SK-N-SH (cell line): ENCODE results near the gene PHEX. TPM values are rescaled to one million over a fixed set of nuclear protein-coding genes. Genes with fewer than 3 reads are reported as not detected.

ENCODE experiments used
- CTCF ChIA-PET: fragments of 300-600, 350-600 bp; formaldehyde crosslinking; extraction: SDS; loops from one replicate; lab custom pipeline; 2021; lab: Yijun Ruan, JAX
- POLR2A ChIA-PET: fragments of 350-600 bp; sonication (Branson Sonifier 250); formaldehyde crosslinking; extraction: SDS; loops from one replicate; lab custom pipeline; 2020; ENCODE audit warnings: antibody characterized with exemption, inconsistent platforms; lab: Yijun Ruan, JAX
- DNase-seq: peaks from one replicate; pipeline ENCODE4 v3.0.0; 2012
- H2AFZ ChIP-seq: fragments of 200-600 bp; sonication (generic); 2 replicates; pipeline ENCODE4 v1.8.1; 2016; ENCODE audit warnings: antibody characterized with exemption, mild to moderate bottlenecking, low read depth
- H3F3A ChIP-seq: fragments of 200-600 bp; sonication (generic); replicated peaks from 2 replicates; pipeline ENCODE3; 2016; ENCODE audit warnings: antibody characterized with exemption, mild to moderate bottlenecking; ENCODE audit not compliant: insufficient read depth
- H3K27ac ChIP-seq, 2 experiments: fragments of 200-500 bp in 1 of 2; fragments of 200-600 bp in 1 of 2; sonication (Bioruptor generic) in 1 of 2; sonication (generic), shearing (Covaris generic) in 1 of 2; 2 replicates each; pipeline versions ENCODE4 v1.5.1 to v1.6.1; 2014 to 2016; ENCODE audit warnings: low read depth in 2 of 2, inconsistent platforms in 1 of 2, low read length in 1 of 2, mild to moderate bottlenecking in 1 of 2, mixed read lengths in 1 of 2
- H3K27me3 ChIP-seq: fragments of 200-600 bp; sonication (generic), shearing (Covaris generic); 2 replicates; pipeline ENCODE4 v1.6.1; 2016; ENCODE audit warnings: mixed run types; ENCODE audit not compliant: insufficient read depth
- H3K36me3 ChIP-seq, 2 experiments: fragments of 200-500 bp in 1 of 2; fragments of 200-600 bp in 1 of 2; sonication (Bioruptor generic) in 1 of 2; sonication (generic) in 1 of 2; replicated peaks in 1 of 2; 2 replicates each; pipeline versions ENCODE3 to v1.5.1; 2014 to 2016; ENCODE audit warnings: low read length in 1 of 2, mild to moderate bottlenecking in 1 of 2; ENCODE audit not compliant: insufficient read depth in 2 of 2, control insufficient read depth in 1 of 2
- H3K4me1 ChIP-seq, 2 experiments: fragments of 200-500 bp in 1 of 2; fragments of 200-600 bp in 1 of 2; sonication (Bioruptor generic) in 1 of 2; sonication (generic), shearing (Covaris generic) in 1 of 2; 2 replicates each; pipeline versions ENCODE4 v1.5.1 to v1.6.1; 2014 to 2016; ENCODE audit warnings: low read depth in 1 of 2, low read length in 1 of 2, mixed run types in 1 of 2; ENCODE audit not compliant: insufficient read depth in 2 of 2, control insufficient read depth in 1 of 2
- H3K4me2 ChIP-seq: fragments of 200-600 bp; sonication (generic), shearing (Covaris generic); 2 replicates; pipeline ENCODE4 v1.6.1; 2017; ENCODE audit warnings: mixed run types
- H3K4me3 ChIP-seq, 2 experiments: fragments of 200-500 bp in 1 of 2; fragments of 200-600 bp in 1 of 2; sonication (Bioruptor generic) in 1 of 2; sonication (generic), shearing (Covaris generic) in 1 of 2; 2 replicates each; pipeline versions ENCODE4 v1.5.1 to v1.8.1; 2014 to 2016; ENCODE audit warnings: low read depth in 2 of 2, inconsistent platforms in 1 of 2, low read length in 1 of 2, mild to moderate bottlenecking in 1 of 2, mixed read lengths in 1 of 2, moderate library complexity in 1 of 2
- H3K79me2 ChIP-seq: fragments of 200-600 bp; sonication (generic); 2 replicates; pipeline ENCODE4 v1.8.1; 2017; ENCODE audit warnings: mild to moderate bottlenecking; ENCODE audit not compliant: insufficient read depth
- H3K9ac ChIP-seq: fragments of 200-600 bp; sonication (generic); 2 replicates; pipeline ENCODE4 v1.6.1; 2017; ENCODE audit warnings: mixed run types
- H3K9me2 ChIP-seq: fragments of 200-600 bp; sonication (generic); 2 replicates; pipeline ENCODE4 v1.6.1; 2017; ENCODE audit warnings: mixed run types
- H3K9me3 ChIP-seq: fragments of 200-600 bp; sonication (generic); 2 replicates; pipeline ENCODE4 v1.6.1; 2017; ENCODE audit warnings: mixed run types, mild to moderate bottlenecking, moderate library complexity
- H4K20me1 ChIP-seq: fragments of 200-600 bp; sonication (generic); 2 replicates; pipeline ENCODE4 v1.6.1; 2017; ENCODE audit warnings: mild to moderate bottlenecking, mixed run types; ENCODE audit not compliant: insufficient read depth
- ELF1 ChIP-seq: IDR thresholded peaks from 2 replicates; pipeline ENCODE4 v1.4.0; 2012
- EP300 ChIP-seq, 2 experiments: IDR thresholded peaks; 2 replicates each; pipeline versions ENCODE4 v1.4.0 to v1.6.1; 2012; ENCODE audit warnings: borderline replicate concordance in 1 of 2, low read depth in 1 of 2, low read length in 1 of 2
- EZH2phosphoT487 ChIP-seq: fragments of 200-600 bp; sonication (generic); IDR thresholded peaks from 2 replicates; pipeline ENCODE4 v1.6.1; 2017; ENCODE audit warnings: low read depth, mixed run types, mild to moderate bottlenecking, antibody characterized with exemption, moderate library complexity, borderline replicate concordance
- FOSL2 ChIP-seq: IDR thresholded peaks from 2 replicates; pipeline ENCODE4 v1.4.0; 2012; ENCODE audit warnings: low read depth, mild to moderate bottlenecking, moderate library complexity, borderline replicate concordance
- FOXJ3 ChIP-seq: sonication (generic); formaldehyde crosslinking; IDR thresholded peaks from 2 replicates; pipeline ENCODE4 v1.5.1; 2020; ENCODE audit warnings: mild to moderate bottlenecking, missing genetic modification reagents
- GABPA ChIP-seq: IDR thresholded peaks from 2 replicates; pipeline ENCODE4 v1.4.0; 2012; ENCODE audit warnings: low read depth, mild to moderate bottlenecking
- MEF2A ChIP-seq: IDR thresholded peaks from 2 replicates; pipeline ENCODE4 v1.4.0; 2012; ENCODE audit warnings: low read depth, borderline replicate concordance
- NFIC ChIP-seq: IDR thresholded peaks from 2 replicates; pipeline ENCODE4 v1.4.0; 2012; ENCODE audit warnings: borderline replicate concordance
- NRF1 ChIP-seq: IDR thresholded peaks from 2 replicates; pipeline ENCODE4 v1.6.1; 2012; ENCODE audit warnings: low read depth, mild to moderate bottlenecking, low read length
- POLR2AphosphoS5 ChIP-seq: IDR thresholded peaks from 2 replicates; pipeline ENCODE4 v1.6.1; 2012; ENCODE audit warnings: low read depth, low read length
- RCOR1 ChIP-seq: fragments of 150-350 bp; IDR thresholded peaks from 2 replicates; pipeline ENCODE4 v1.6.1; 2017; ENCODE audit warnings: antibody characterized with exemption, low read length
- REST ChIP-seq: IDR thresholded peaks from 2 replicates; pipeline ENCODE4 v1.6.1; 2012; ENCODE audit warnings: mild to moderate bottlenecking, low read depth, low read length, moderate library complexity
- RFX5 ChIP-seq: IDR thresholded peaks from 2 replicates; pipeline ENCODE4 v1.6.1; 2012; ENCODE audit warnings: mild to moderate bottlenecking, improper control_type of control experiment, low read length
- RXRA ChIP-seq: IDR thresholded peaks from 2 replicates; pipeline ENCODE4 v1.4.0; 2012; ENCODE audit warnings: low read depth, mild to moderate bottlenecking, borderline replicate concordance
- SMC3 ChIP-seq: IDR thresholded peaks from 2 replicates; pipeline ENCODE4 v1.6.1; 2012; ENCODE audit warnings: low read depth, low read length, improper control_type of control experiment
- TAF1 ChIP-seq: IDR thresholded peaks from 2 replicates; pipeline ENCODE4 v1.6.1; 2012; ENCODE audit warnings: low read depth, mild to moderate bottlenecking, low read length, moderate library complexity, borderline replicate concordance
- USF1 ChIP-seq: IDR thresholded peaks from 2 replicates; pipeline ENCODE4 v1.4.0; 2012; ENCODE audit warnings: low read depth, borderline replicate concordance
- YY1 ChIP-seq: IDR thresholded peaks from 2 replicates; pipeline ENCODE4 v1.4.0; 2012; ENCODE audit warnings: low read depth, mild to moderate bottlenecking
- WGBS: methylation state at CpG from one replicate; pipeline ENCODE4 v1.1.6; 2017; ENCODE audit warnings: low lambda C conversion rate; 5-methylcytosine and 5-hydroxymethylcytosine counted together
- polyA plus RNA-seq, 3 experiments: library from polyadenylated mRNA; depleted of rRNA; stranded (reverse); fragments of >200 nt; gene quantifications; 2 replicates each; pipeline ENCODE4 v1.2.3, GENCODE V29; 2012
- TF ChIP-seq, protein P1 (sequence below): fragments of 150-350 bp; IDR thresholded peaks from 2 replicates; pipeline ENCODE4 v1.6.1; 2016; ENCODE audit warnings: mild to moderate bottlenecking, low read depth, low read length
- TF ChIP-seq, protein P2 (sequence below): IDR thresholded peaks from 2 replicates; pipeline ENCODE4 v1.4.0; 2012; ENCODE audit warnings: low read depth
- TF ChIP-seq, protein P3 (sequence below): fragments of 150-350 bp; IDR thresholded peaks from 2 replicates; pipeline ENCODE4 v1.6.1; 2017; ENCODE audit warnings: antibody characterized with exemption, low read length, low read depth, borderline replicate concordance

The PHEX gene
- polyA plus RNA-seq, 1 of the 3 experiments (the other 2 are of a cell fraction) = 0.35 TPM

GRCh38 chrX:22043872-22044271, 11.7 kb downstream of the PHEX start:
- Histone ChIP-seq H3K36me3 (no peaks in the 10 kb centered on the region), H2AFZ (no peak overlapping the region), H3K9ac (no peak overlapping the region), H3K4me1 (no peaks in the 10 kb centered on the region), H3K27me3 (no peaks in the 10 kb centered on the region), H3K4me2 (no peak overlapping the region), H4K20me1 (no peaks in the 10 kb centered on the region), H3K27ac (no peak overlapping the region), H3K4me3 (no peak overlapping the region), H3K9me3 (no peaks in the 10 kb centered on the region), H3K79me2 (no peaks in the 10 kb centered on the region), H3K9me2 (no peaks in the 10 kb centered on the region), H3F3A (peaks cover 5% of the 10 kb centered on the region)
- CTCF ChIA-PET = interaction anchor here (1.4 kb wide), 1 partner anchor 58 kb away, joined by 3 read pairs; no protein-coding TSS in a partner anchor
- no peak for DNase-seq
- 41% methylated on average over 4 of the region's 4 CpGs for WGBS
- no peak for TF ChIP-seq NRF1
- no peak for TF ChIP-seq SMC3
- TF ChIP-seq MEF2A = no peak
- no peak for TF ChIP-seq USF1
- no peak for TF ChIP-seq RFX5
- TF ChIP-seq, protein P1, sequence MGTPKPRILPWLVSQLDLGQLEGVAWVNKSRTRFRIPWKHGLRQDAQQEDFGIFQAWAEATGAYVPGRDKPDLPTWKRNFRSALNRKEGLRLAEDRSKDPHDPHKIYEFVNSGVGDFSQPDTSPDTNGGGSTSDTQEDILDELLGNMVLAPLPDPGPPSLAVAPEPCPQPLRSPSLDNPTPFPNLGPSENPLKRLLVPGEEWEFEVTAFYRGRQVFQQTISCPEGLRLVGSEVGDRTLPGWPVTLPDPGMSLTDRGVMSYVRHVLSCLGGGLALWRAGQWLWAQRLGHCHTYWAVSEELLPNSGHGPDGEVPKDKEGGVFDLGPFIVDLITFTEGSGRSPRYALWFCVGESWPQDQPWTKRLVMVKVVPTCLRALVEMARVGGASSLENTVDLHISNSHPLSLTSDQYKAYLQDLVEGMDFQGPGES = no peak
- no peak for TF ChIP-seq RXRA
- no peak for TF ChIP-seq GABPA
- TF ChIP-seq ELF1 = no peak
- no peak for TF ChIP-seq EZH2phosphoT487
- no peak for TF ChIP-seq FOSL2
- no peak for TF ChIP-seq EP300 (IDR thresholded peaks at IDR 0.05; ENCODE audit: borderline replicate concordance in 1 of 2, low read depth in 1 of 2, low read length in 1 of 2)
- TF ChIP-seq YY1 = no peak
- TF ChIP-seq RCOR1 = no peak
- no peak for TF ChIP-seq TAF1
- TF ChIP-seq NFIC = no peak
- no peak for TF ChIP-seq POLR2AphosphoS5
- TF ChIP-seq FOXJ3 (CRISPR knock-in tag) = no peak
- POLR2A ChIA-PET = no interaction called here

DNA sequence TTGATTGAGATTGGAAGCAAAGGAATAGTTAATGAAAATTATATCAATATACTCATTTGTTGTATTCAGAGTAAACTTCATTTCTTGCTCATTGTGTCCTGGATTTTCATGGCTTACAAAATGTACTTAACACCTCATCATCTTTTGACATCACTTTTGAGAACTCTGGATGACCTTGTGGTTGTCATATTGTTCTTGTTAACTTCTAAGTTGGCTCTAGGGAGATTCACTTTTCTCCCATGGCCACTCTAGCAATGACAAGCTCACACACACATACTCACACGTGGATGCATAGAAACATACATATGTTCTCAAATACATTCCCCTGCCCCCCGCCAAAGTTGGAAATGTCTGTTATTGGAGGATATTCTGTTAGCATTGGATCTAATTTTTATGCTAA, 15.3 kb downstream of the PHEX start:
- Histone ChIP-seq H3K4me1 (no peaks in the 10 kb centered on the region), H3K79me2 (no peaks in the 10 kb centered on the region), H3K36me3 (peaks cover 0 to 3% of the 10 kb centered on the region in 2 experiments), H3K9ac (no peak overlapping the region), H3K9me2 (no peaks in the 10 kb centered on the region), H3K4me2 (no peak overlapping the region), H2AFZ (no peak overlapping the region), H3K9me3 (no peaks in the 10 kb centered on the region), H3K27me3 (no peaks in the 10 kb centered on the region), H3K4me3 (no peak overlapping the region), H3F3A (peaks cover 5% of the 10 kb centered on the region), H3K27ac (no peak overlapping the region), H4K20me1 (no peaks in the 10 kb centered on the region)
- TF ChIP-seq REST = no peak
- TF ChIP-seq FOXJ3 (CRISPR knock-in tag) = no peak
- TF ChIP-seq, protein P2, sequence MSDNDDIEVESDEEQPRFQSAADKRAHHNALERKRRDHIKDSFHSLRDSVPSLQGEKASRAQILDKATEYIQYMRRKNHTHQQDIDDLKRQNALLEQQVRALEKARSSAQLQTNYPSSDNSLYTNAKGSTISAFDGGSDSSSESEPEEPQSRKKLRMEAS = no peak
- TF ChIP-seq, protein P3, sequence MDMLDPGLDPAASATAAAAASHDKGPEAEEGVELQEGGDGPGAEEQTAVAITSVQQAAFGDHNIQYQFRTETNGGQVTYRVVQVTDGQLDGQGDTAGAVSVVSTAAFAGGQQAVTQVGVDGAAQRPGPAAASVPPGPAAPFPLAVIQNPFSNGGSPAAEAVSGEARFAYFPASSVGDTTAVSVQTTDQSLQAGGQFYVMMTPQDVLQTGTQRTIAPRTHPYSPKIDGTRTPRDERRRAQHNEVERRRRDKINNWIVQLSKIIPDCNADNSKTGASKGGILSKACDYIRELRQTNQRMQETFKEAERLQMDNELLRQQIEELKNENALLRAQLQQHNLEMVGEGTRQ = no peak
- TF ChIP-seq FOSL2 = no peak
- ChIA-PET POLR2A (no interaction called here), CTCF (no interaction called here)
- 28% methylated on average over 2 of the region's 2 CpGs for WGBS
- DNase-seq = no peak
